ENCODE measurements around the gene DTNB.

GRCh38 chr2:25589676-25590205 lies 83.6 kb downstream of the DTNB start:
- TF ChIP-seq EZH2 (IDR thresholded peaks at IDR 0.05; ENCODE audit: borderline replicate concordance, low read depth, low read length, poor library complexity, severe bottlenecking) (no peak), CTCF (conservative IDR thresholded peaks at IDR 0.05; ENCODE audit: low read depth, low read length) (no peak)

All from A673 (cell line).